ENCODE data around the gene POLR1D.

Gene POLR1D

GRCh38 chr13:27621366-27622101 lies at the start of gene POLR1D:
TSS of gene POLR1D (plus strand) at chr13:27621892. CDS start at chr13:27621984, 92 bp downstream.
- TF ChIP-seq GATA2 (IDR thresholded peaks at IDR 0.05; ENCODE audit: low read depth, low read length) (no peak), GATA3 (IDR thresholded peaks at IDR 0.05; ENCODE audit: low read depth, low read length) (no peak)

DNA sequence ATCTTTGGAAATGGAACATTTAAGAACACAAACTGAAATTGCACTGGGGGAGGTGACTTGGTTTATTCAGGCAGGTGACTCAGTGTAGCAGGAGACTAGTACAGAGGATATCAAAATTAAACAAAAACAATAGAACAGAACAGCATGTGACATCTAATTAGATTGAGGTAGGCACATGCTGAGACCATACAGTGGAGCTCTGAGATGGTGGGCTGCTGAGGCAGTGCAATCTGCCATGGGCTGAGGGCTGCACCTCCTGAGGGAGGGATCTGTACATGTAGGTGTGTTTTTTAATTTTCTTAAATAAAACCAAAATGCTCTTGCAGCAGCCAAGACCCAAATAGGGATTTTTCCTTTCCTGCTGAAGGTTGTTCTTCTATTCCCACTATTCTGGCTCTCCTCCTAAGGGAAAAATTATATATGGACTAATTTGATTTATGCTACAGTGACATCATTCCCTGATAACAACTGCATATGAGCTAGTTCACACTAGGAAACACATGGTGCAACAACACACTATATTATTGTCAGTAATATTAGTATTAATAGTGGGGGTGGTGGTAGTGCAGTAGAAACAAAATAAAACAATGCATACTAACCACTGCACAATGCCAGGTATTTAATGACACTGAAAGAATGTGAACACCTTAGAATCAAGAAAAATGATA lies 49.3 kb upstream of the POLR1D start:
- TF ChIP-seq GATA3 (IDR thresholded peaks at IDR 0.05; ENCODE audit: low read depth, low read length) (no peak), GATA2 (IDR thresholded peaks at IDR 0.05; ENCODE audit: low read depth, low read length) (no peak)

GRCh38 chr13:27573265-27573664 lies 48.4 kb upstream of the POLR1D start:
- no peak for TF ChIP-seq GATA3 (IDR thresholded peaks at IDR 0.05; ENCODE audit: low read depth, low read length)

DNA sequence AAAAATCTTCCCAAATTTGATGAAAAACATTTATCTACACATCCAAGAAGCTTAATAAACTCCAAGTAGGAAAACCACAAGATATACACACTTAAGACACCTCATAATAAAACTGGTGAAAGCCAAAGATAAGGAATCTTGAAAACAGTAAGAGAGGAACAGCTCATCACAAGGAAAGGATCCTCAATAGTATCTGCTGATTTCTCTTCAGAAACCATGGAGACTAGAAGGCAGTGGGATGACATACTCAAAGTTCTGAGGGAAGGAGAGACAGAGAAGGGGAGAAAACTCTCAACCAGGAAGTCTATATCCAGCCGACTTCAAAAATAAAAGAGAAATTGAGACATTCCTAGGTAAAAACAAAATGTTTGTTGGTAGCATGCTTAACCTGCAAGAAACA lies 47.0 kb upstream of the POLR1D start:
- TF ChIP-seq GATA2 (IDR thresholded peaks at IDR 0.05; ENCODE audit: low read depth, low read length), result no peak
- no peak for TF ChIP-seq GATA3 (IDR thresholded peaks at IDR 0.05; ENCODE audit: low read depth, low read length)

- TF ChIP-seq GATA2 (IDR thresholded peaks at IDR 0.05; ENCODE audit: low read depth, low read length) (no peak), GATA3 (IDR thresholded peaks at IDR 0.05; ENCODE audit: low read depth, low read length) (no peak)
These were observed 43.3 kb upstream of the POLR1D start for GRCh38 chr13:27578121-27579030.

GRCh38 chr13:27583645-27584044 lies 38.0 kb upstream of the POLR1D start:
- TF ChIP-seq GATA3 (IDR thresholded peaks at IDR 0.05; ENCODE audit: low read depth, low read length) (no peak), GATA2 (IDR thresholded peaks at IDR 0.05; ENCODE audit: low read depth, low read length) (no peak)

DNA sequence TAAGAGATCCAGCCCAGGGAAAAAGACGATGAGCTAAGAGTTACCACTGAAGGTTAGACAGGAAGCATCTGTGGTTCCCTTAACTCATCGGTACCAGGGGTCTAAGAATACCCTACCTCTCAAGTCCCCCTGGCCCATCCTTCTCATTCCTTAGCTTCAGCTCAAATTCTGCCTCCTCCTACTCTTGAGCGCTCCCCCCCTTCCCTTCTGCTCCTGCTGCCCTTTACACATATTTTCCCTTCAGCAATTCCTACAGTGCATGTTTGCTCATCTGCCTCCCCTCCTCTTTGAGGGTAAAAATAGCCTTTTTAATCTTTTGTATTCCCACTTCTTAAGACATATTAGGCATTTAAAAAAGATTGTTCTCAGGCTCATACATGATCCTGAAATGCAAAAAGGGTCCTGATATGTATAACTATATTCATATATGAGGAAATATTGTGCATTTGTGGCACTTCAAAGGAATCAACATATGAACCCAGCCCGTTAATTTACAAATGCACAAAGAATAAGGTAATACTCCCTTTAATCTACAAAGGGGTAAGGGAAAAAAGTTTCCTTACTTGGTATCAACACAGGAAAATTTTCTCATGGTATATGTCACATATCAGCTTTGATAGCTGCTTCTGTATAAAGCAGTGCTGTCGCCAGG lies 34.5 kb upstream of the POLR1D start:
- no peak for TF ChIP-seq GATA3 (IDR thresholded peaks at IDR 0.05; ENCODE audit: low read depth, low read length)
- no peak for TF ChIP-seq GATA2 (IDR thresholded peaks at IDR 0.05; ENCODE audit: low read depth, low read length)

DNA sequence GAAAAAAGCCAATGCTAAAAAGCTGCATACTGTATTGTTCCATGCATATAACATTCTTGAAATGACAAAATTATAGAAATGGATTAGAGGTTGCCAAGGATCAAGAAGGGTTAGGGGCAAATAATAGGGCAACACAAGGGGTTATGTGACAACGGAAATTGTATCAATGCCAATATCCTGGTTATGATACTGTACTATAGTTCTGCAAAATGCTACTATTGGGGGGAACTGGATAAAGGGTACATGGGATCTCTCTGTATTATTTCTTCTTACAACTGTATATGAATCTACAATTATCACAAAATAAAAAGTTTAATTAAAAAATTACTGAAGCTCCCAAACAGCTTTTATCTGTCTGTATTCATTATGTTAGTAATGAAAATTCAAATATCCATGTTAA lies 33.3 kb upstream of the POLR1D start:
- TF ChIP-seq GATA3 (IDR thresholded peaks at IDR 0.05; ENCODE audit: low read depth, low read length), result no peak
- TF ChIP-seq GATA2 (IDR thresholded peaks at IDR 0.05; ENCODE audit: low read depth, low read length), result no peak

DNA sequence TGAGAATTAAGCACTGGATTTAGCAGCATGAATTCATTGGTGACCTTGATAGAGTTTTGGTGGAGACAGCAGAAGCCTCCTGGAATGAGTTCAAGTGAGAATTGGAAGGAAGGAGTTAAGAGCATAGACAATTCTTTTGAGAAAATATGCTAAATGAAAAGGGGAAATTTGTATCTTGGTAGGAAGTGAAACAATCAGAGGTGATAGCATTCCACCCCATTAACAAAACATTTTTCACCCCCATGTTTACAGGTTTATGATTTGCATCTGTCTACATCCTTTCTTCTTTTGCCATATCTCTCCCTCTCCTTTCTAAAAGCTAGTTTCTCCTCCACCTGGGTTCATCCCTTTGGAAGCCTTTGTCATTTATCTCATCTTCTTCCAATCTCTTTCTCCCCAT lies 28.8 kb upstream of the POLR1D start:
- no peak for TF ChIP-seq GATA2 (IDR thresholded peaks at IDR 0.05; ENCODE audit: low read depth, low read length)
- no peak for TF ChIP-seq GATA3 (IDR thresholded peaks at IDR 0.05; ENCODE audit: low read depth, low read length)

GRCh38 chr13:27593267-27593666 lies 28.4 kb upstream of the POLR1D start:
- TF ChIP-seq GATA3 (IDR thresholded peaks at IDR 0.05; ENCODE audit: low read depth, low read length) (no peak), GATA2 (IDR thresholded peaks at IDR 0.05; ENCODE audit: low read depth, low read length) (no peak)

GRCh38 chr13:27595055-27595811 lies 26.5 kb upstream of the POLR1D start:
- no peak for TF ChIP-seq GATA3 (IDR thresholded peaks at IDR 0.05; ENCODE audit: low read depth, low read length)
- TF ChIP-seq GATA2 (IDR thresholded peaks at IDR 0.05; ENCODE audit: low read depth, low read length), result no peak

DNA sequence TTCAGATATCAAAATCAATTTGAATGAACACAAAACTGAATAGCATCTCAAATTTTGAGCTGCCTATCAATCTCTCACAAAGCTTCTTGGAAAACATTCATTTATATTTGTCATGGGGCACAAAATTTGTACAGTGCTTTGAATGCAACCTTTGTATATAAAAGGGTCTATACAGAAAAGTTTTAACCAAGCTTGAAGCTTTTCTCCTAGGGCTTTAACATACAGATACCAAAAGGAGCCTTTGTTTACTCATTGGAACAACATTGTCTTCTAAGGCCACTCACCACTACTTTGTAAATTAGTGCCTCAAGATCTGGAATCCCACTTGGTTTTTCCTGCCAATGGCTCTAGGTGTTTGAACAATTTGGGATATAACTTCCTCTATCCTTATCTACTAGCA lies 22.6 kb upstream of the POLR1D start:
- TF ChIP-seq GATA3 (IDR thresholded peaks at IDR 0.05; ENCODE audit: low read depth, low read length), result no peak
- TF ChIP-seq GATA2 (IDR thresholded peaks at IDR 0.05; ENCODE audit: low read depth, low read length), result no peak

DNA sequence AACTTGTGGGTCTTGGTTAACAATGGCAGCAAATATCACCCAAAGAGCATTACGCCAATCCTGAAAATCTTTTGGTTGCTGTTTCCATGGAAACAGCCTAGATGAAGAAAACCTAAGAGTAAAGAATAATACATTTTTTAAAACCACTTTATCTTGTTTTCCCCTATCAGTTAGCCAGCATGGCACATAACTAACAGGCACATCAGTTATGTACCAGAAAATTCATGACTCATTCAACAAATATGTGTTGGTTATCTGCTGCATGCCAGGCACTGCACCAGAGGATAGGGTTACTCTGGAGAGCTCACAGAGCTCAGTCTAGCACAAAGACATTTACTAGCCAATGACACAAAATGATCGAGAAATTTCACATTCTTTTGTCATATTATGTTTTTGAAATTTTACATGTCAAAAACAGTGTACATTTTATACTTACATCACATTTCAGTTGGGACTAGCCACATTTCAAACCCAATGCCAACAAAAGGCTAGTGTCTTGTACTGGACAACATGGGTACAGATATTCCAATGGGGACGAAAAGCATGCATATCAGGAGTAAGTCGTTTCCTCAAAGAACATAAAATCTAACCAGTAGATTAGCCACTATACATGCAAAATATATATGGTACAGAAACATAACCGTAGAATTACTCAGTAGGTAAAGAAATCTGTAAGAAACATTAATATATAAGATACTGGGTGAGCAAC lies 21.7 kb upstream of the POLR1D start:
- TF ChIP-seq GATA3 (IDR thresholded peaks at IDR 0.05; ENCODE audit: low read depth, low read length), result no peak
- TF ChIP-seq GATA2 (IDR thresholded peaks at IDR 0.05; ENCODE audit: low read depth, low read length), result no peak
